Measurements from ENCODE around the gene ISL1.

The ISL1 gene

DNA sequence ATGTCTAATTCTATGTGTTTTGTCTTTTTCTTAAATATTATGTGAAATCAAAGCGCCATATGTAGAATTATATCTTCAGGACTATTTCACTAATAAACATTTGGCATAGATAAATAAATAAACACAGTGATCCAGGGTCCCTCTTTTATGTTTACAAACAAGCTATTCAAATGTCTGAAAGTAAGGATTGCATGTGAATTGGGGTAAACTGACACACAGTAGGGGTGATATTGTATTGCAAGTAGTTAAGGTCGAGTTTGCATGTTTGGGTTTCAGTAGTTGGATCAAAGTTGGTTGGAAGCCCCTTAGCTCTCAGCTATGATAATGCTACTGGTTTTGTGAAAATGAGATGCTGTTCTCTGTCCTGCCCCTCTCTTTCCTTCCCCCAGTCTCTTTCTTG is 11.4 kb downstream of the ISL1 start:
- TF ChIP-seq, protein P1, sequence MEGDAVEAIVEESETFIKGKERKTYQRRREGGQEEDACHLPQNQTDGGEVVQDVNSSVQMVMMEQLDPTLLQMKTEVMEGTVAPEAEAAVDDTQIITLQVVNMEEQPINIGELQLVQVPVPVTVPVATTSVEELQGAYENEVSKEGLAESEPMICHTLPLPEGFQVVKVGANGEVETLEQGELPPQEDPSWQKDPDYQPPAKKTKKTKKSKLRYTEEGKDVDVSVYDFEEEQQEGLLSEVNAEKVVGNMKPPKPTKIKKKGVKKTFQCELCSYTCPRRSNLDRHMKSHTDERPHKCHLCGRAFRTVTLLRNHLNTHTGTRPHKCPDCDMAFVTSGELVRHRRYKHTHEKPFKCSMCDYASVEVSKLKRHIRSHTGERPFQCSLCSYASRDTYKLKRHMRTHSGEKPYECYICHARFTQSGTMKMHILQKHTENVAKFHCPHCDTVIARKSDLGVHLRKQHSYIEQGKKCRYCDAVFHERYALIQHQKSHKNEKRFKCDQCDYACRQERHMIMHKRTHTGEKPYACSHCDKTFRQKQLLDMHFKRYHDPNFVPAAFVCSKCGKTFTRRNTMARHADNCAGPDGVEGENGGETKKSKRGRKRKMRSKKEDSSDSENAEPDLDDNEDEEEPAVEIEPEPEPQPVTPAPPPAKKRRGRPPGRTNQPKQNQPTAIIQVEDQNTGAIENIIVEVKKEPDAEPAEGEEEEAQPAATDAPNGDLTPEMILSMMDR (IDR thresholded peaks at IDR 0.05): no peak
- DNase-seq: no peak
- Mint-ChIP-seq H3K9me3 (no peaks in the 10 kb centered on the region), H3K4me1 (peaks cover 19% of the 10 kb centered on the region), H3K36me3 (ENCODE audit: low read depth) (no peaks in the 10 kb centered on the region), H3K27me3 (ENCODE audit: low read depth, poor library complexity) (peaks cover 100% of the 10 kb centered on the region), H3K4me3 (no peak overlapping the region), H3K27ac (no peak overlapping the region)

DNA sequence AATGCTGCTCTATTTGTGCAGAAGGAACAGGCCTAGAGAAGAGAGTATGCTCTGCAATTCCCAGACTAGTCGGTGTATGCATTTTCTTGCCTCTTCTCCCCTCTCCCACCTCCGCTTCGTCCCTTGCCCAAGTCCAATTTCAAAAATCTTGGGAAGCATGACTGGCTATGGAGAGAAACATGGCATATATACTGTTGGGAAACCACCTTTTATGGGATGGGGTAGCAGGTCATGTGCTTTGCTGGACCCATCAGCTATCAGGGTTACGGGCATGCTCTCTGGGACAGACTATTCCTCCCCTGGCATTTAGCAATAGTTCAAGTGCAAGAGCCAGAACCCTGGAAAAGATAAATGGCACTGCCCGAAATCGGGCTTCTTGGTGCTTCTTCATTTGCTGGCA is 12.0 kb downstream of the ISL1 start:
- DNase-seq: no peak
- no peak overlapping the region for H3K4me3 Mint-ChIP-seq
- no peaks in the 10 kb centered on the region for H3K9me3 Mint-ChIP-seq
- TF ChIP-seq, protein P1 (IDR thresholded peaks at IDR 0.05): no peak
- H3K4me1 Mint-ChIP-seq: peaks cover 25% of the 10 kb centered on the region
- H3K27me3 Mint-ChIP-seq (ENCODE audit: low read depth, poor library complexity): peaks cover 100% of the 10 kb centered on the region
- no peaks in the 10 kb centered on the region for H3K36me3 Mint-ChIP-seq (ENCODE audit: low read depth)
- H3K27ac Mint-ChIP-seq: no peak overlapping the region

DNA sequence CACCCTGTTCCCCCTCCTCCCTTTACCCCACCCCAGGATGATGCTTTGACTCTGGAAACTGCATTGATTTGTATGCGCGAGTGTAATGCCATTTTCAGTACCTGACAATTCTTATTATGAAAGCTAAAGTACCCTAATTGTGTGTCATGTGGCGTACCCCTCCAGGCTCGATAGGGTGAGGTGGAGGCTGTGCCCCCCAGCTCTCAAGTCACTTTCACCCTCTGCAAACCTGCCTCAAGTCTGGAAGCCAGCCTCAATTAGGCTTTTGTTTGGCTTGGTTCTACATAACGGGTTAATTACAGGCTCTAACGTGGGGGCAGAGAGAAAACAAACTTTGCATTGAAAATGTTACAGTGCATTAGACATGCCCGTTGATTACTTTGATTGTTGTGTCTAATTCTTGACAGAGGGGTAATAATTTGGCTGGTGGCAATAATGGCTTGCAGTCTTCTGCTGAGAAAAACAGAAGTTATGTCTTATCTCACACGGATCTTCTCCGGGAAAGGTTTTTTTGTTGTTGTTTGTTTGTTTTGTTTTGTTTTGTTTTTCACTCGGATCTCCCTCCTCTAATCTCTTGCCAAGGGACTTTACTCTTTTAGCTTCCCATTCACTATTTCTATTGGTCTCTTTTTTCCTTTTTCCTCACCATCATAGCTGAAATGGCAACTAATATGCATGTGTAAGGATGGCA is 12.6 kb downstream of the ISL1 start:
- H3K27ac Mint-ChIP-seq: no peak overlapping the region
- H3K4me1 Mint-ChIP-seq: peaks cover 25% of the 10 kb centered on the region
- H3K27me3 Mint-ChIP-seq (ENCODE audit: low read depth, poor library complexity): peaks cover 100% of the 10 kb centered on the region
- TF ChIP-seq, protein P1 (IDR thresholded peaks at IDR 0.05): no peak
- H3K9me3 Mint-ChIP-seq: no peaks in the 10 kb centered on the region
- no peak for DNase-seq
- no peaks in the 10 kb centered on the region for H3K36me3 Mint-ChIP-seq (ENCODE audit: low read depth)
- no peak overlapping the region for H3K4me3 Mint-ChIP-seq

DNA sequence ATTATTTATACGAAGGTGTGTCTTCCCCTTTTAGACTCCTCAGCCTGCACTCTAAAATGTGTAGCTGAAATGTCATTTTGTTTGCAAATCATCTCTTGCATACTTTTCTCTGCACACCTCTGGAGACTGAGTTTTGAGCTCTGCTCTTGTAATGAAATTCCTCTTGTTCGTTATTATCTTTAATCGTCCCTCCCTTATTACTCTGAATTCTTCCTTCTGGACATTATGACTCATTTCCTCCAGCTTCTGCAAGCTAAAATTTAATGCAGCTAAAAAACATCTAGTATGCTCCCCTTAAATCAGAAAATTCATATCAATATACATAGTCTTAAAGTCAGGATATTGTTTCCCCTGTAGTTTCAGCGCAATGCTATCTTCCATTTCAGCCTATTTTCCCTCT is 13.5 kb downstream of the ISL1 start:
- Mint-ChIP-seq H3K4me1 (peaks cover 25% of the 10 kb centered on the region), H3K9me3 (no peaks in the 10 kb centered on the region), H3K4me3 (no peak overlapping the region), H3K36me3 (ENCODE audit: low read depth) (no peaks in the 10 kb centered on the region), H3K27me3 (ENCODE audit: low read depth, poor library complexity) (peaks cover 100% of the 10 kb centered on the region), H3K27ac (no peak overlapping the region)
- TF ChIP-seq, protein P1 (IDR thresholded peaks at IDR 0.05): no peak
- no peak for DNase-seq

DNA sequence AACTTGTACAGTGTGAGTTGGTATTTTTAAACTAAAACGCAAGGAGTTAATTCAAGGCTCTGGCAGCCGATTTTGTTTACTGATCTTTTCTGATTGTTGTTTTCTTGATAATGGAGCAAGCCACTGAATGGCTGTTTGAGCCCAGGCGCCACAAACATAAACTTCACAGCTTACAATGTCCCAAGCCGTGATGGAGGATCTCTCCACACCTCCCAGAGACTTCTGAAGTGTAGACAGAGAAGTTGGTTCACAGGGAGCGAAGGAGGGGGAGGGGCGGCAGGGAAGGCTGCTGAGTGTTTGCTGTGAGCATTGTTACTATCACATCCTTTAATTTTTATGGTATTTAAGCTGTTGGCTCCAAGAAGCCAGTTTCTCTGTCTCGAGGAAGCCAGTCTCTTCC is 14.7 kb downstream of the ISL1 start:
- Mint-ChIP-seq H3K36me3 (ENCODE audit: low read depth) (no peaks in the 10 kb centered on the region), H3K4me1 (peaks cover 25% of the 10 kb centered on the region), H3K4me3 (no peak overlapping the region), H3K27ac (no peak overlapping the region), H3K27me3 (ENCODE audit: low read depth, poor library complexity) (peaks cover 88% of the 10 kb centered on the region), H3K9me3 (no peaks in the 10 kb centered on the region)
- TF ChIP-seq, protein P1 (IDR thresholded peaks at IDR 0.05): no peak
- peak; percentile 41 for DNase-seq
